Cardiac muscle cell (in vitro differentiated cells and primary cell): ENCODE results near the gene TTC28. TPM values are rescaled to one million over a fixed set of nuclear protein-coding genes. Genes with fewer than 3 reads are reported as not detected.
A peak's percentile ranks its signal among the peaks of the same experiment; 100 is the strongest.
"Not testable (repeated sequence)": the region's sequence is repeated elsewhere in the genome, so short reads cannot be mapped to it uniquely, and the experiment has no call there.

ENCODE experiments used
- DNase-seq, 2 donors: peaks; one replicate each; pipeline versions ENCODE4 v3.0.0 to v3.0.0-alpha.2; 2010 to 2017; ENCODE audit warnings: low read depth in 1 of 2, low spot score in 1 of 2
- H3K27ac ChIP-seq: fragments of 200-600 bp; sonication (generic); 2 replicates; pipeline ENCODE4 v1.5.1; 2016
- H3K27me3 ChIP-seq: fragments of 200-600 bp; sonication (generic); 2 replicates; pipeline ENCODE4 v1.6.0; 2016; ENCODE audit warnings: control low read depth
- H3K36me3 ChIP-seq: fragments of 200-600 bp; sonication (generic); 2 replicates; pipeline ENCODE4 v1.5.1; 2016; ENCODE audit warnings: control low read depth
- H3K4me1 ChIP-seq: fragments of 200-600 bp; sonication (generic); 2 replicates; pipeline ENCODE4 v1.8.1; 2017; ENCODE audit warnings: low read depth, mild to moderate bottlenecking, mixed run types
- H3K4me3 ChIP-seq: fragments of 200-600 bp; sonication (generic); 2 replicates; pipeline ENCODE4 v1.5.1; 2016; ENCODE audit warnings: mild to moderate bottlenecking
- H3K9me3 ChIP-seq: fragments of 200-600 bp; sonication (generic); 2 replicates; pipeline ENCODE4 v1.5.1; 2017; ENCODE audit warnings: low read depth, mild to moderate bottlenecking, control low read depth
- polyA plus RNA-seq: library from polyadenylated mRNA; unstranded; fragments of >200 nt; fragmentation: Nextera tagmentation; extraction: Ambion mirVana; gene quantifications from 2 replicates; pipeline ENCODE4 v1.2.1, GENCODE V29; 2016
- total RNA-seq: library from RNA; depleted of rRNA; stranded (reverse); fragments of >200 nt; gene quantifications from 2 replicates; pipeline ENCODE4 v1.2.3, GENCODE V29; 2016
- TF ChIP-seq, protein P1 (sequence below): IDR thresholded peaks from 2 replicates; pipeline ENCODE4 v1.5.1; 2012; ENCODE audit warnings: low read depth, mild to moderate bottlenecking, low read length

TTC28 gene
- total and polyA plus RNA-seq, 2 experiments from 2014 or later: 27.3 to 109 TPM

DNA sequence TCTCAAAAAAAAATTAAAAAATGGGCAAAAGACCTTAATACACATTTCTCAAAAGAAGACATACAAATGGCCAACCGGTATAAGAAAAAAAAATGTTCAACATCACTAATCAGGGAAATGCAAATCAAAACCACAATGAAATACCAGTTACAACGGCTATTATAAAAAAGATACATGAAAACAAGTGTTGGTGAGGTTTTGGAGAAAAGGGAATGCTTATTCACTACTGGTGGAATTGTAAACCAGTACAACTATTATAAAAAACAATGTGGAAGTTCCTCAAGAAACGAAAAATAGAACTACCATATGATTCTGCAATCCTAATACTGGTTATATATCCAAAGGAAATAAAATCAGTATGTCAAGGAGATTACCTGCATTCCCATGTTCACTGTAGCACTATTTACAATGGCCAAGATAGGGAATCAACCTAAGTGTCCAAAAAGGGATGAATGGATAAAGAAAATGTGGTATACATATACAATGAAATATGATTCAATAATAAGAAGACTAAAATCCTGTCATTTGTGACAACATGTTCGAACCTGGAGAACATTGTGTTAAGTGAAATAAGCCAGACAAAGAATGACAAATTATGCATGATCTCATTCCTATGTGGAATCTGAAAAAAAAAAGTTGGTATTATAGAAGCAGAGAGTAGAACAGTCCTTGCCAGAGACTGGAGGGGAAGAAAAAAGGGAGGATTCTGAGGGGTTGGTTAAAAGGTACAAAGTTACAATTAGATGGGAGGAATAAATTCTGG is 503.7 kb downstream of the TTC28 start:
- no peak for DNase-seq
- H3K36me3 ChIP-seq: no peaks in the 10 kb centered on the region
- H3K9me3 ChIP-seq: no peaks in the 10 kb centered on the region
- no peaks in the 10 kb centered on the region for H3K27me3 ChIP-seq
- TF ChIP-seq, protein P1, sequence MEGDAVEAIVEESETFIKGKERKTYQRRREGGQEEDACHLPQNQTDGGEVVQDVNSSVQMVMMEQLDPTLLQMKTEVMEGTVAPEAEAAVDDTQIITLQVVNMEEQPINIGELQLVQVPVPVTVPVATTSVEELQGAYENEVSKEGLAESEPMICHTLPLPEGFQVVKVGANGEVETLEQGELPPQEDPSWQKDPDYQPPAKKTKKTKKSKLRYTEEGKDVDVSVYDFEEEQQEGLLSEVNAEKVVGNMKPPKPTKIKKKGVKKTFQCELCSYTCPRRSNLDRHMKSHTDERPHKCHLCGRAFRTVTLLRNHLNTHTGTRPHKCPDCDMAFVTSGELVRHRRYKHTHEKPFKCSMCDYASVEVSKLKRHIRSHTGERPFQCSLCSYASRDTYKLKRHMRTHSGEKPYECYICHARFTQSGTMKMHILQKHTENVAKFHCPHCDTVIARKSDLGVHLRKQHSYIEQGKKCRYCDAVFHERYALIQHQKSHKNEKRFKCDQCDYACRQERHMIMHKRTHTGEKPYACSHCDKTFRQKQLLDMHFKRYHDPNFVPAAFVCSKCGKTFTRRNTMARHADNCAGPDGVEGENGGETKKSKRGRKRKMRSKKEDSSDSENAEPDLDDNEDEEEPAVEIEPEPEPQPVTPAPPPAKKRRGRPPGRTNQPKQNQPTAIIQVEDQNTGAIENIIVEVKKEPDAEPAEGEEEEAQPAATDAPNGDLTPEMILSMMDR: no peak
- H3K4me1 ChIP-seq: no peaks in the 10 kb centered on the region
- no peak overlapping the region for H3K4me3 ChIP-seq
- H3K27ac ChIP-seq: no peak overlapping the region

DNA sequence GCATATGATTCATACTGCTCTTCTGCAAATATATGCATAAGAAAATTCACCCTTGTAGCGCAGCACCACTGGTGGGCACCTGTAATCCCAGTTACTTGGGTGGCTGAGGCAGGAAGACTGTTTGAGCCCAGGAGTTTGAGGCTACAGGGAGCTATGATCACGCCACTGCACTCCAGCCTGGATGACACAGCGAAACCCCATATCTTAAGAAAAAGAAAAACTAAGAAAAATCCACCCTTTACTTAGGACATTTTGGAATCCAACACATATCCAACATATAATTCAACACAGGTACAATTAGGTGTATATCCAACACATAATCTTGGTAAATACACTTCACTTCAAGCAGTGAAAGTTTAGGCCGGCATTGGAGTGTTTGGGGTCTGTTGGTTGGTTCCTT is 505.1 kb downstream of the TTC28 start:
- Histone ChIP-seq H3K27me3 (no peaks in the 10 kb centered on the region), H3K36me3 (no peaks in the 10 kb centered on the region), H3K4me1 (no peaks in the 10 kb centered on the region), H3K27ac (no peak overlapping the region), H3K4me3 (no peak overlapping the region), H3K9me3 (no peaks in the 10 kb centered on the region)
- TF ChIP-seq, protein P1: no peak
- no peak for DNase-seq

DNA sequence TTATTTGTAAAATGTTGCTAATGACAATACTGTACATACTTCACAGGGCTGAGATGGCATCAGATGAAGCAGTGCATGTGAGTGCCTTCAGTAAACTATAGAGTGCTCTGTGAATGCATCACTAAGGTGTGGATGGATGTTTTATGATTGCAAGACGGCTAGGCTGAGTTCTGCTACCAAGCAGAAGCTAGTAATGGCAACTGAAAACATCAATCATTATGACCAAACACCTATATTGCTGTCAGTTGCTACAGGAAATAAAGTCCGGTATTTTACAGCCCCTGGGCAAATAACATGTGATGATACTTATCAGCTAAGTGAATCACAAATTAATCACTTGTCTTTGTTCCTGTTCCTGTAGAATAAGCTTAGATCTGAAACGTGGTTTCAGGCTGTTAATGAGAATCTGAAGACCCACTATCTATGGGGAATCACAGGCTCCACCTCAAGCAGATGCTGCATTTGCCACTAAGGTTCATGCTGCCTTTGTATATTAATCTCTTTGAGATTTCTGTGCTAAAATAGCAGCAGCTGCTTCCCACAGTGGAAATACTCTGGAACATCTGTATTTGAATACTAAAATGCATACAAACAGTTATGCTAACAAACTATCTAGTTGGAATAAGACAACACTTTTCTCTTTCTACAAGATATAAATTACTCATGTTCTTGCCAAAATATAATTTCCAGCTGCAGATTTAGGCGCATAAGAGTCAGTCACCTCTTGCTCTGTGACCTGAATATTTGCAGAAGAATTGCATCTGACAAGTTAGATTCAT is 506.6 kb downstream of the TTC28 start:
- no peak for DNase-seq
- no peak overlapping the region for H3K4me3 ChIP-seq
- H3K36me3 ChIP-seq: no peaks in the 10 kb centered on the region
- H3K9me3 ChIP-seq: no peaks in the 10 kb centered on the region
- no peak overlapping the region for H3K27ac ChIP-seq
- TF ChIP-seq, protein P1: no peak
- H3K27me3 ChIP-seq: no peaks in the 10 kb centered on the region
- H3K4me1 ChIP-seq: no peaks in the 10 kb centered on the region

DNA sequence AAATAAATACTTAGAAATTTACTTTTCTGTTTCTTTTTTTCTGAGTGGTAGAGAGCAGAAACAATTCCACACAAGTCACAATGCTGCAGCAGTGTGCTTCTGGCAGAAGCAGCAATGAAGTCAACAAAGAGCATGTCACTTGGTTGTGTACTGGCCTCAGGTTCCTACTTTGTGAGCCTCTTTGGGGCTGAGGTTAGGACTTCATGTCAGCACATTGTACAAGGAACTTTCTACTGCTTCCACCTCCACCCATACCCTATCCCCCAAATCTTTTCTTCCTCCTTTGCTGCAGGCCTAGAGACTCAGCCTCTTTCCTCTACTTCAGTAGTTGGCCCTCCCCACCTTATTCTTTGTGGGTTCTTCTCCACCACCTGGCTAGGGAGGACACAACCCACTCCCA is 507.9 kb downstream of the TTC28 start:
- no peaks in the 10 kb centered on the region for H3K36me3 ChIP-seq
- H3K27ac ChIP-seq: peak overlapping the region; percentile 54
- TF ChIP-seq, protein P1: no peak

DNA sequence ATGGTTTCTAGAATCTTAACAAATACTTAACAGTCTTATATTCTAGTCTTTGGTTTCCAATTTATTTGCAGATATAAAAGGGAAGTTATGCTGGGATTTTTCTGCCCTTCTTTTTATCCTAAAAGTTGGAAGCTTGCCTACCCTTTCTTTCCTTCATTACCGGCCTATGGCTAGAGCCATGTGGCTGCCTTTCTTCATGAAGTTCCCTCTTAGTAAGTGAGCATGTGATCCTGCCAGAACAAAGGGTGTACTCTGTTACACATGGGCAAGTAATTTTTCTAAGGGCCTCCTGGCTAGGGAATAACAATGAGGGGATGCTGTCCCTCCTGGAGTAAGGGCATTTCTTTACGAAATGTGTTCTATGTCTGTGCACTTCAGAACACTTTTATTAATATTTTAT is 508.5 kb downstream of the TTC28 start:
- TF ChIP-seq, protein P1: no peak
- peak in 1 of 2 donors; percentile 52 for DNase-seq
- Histone ChIP-seq H3K27me3 (no peaks in the 10 kb centered on the region), H3K36me3 (no peaks in the 10 kb centered on the region), H3K4me1 (no peaks in the 10 kb centered on the region), H3K4me3 (no peak overlapping the region), H3K27ac (no peak overlapping the region), H3K9me3 (no peaks in the 10 kb centered on the region)

More for the DNA sequence above, 507.9 kb downstream of the TTC28 start:
- H3K4me3 ChIP-seq: no peak overlapping the region
- no peaks in the 10 kb centered on the region for H3K4me1 ChIP-seq
- no peak for DNase-seq
- H3K27me3 ChIP-seq: no peaks in the 10 kb centered on the region
- no peaks in the 10 kb centered on the region for H3K9me3 ChIP-seq

DNA sequence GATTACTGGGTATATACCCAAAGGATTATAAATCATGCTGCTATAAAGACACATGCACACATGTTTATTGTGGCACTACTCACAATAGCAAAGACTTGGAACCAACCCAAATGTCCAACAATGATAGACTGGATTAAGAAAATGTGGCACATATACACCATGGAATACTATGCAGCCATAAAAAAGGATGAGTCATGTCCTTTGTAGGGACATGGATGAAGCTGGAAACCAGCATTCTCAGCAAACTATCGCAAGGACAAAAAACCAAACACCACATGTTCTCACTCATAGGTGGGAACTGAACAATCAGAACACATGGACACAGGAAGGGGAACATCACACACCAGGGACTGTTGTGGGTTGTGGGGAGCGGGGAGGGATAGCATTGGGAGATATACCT is 510.3 kb downstream of the TTC28 start:
- H3K36me3 ChIP-seq: not testable (repeated sequence)

More for the DNA sequence above, 510.3 kb downstream of the TTC28 start:
- not testable (repeated sequence) for H3K27ac ChIP-seq, H3K4me1 ChIP-seq, H3K9me3 ChIP-seq, DNase-seq, H3K4me3 ChIP-seq, H3K27me3 ChIP-seq
